Measurements from ENCODE around the gene C21orf91. TPM values are rescaled to one million over a fixed set of nuclear protein-coding genes. Genes with fewer than 3 reads are reported as not detected.
A peak's percentile ranks its signal among the peaks of the same experiment; 100 is the strongest.
"Not testable (repeated sequence)": the region's sequence is repeated elsewhere in the genome, so short reads cannot be mapped to it uniquely, and the experiment has no call there.

C21orf91 gene
- total RNA-seq, 2 donors from 2014 or later, result 23.2 to 26.1 TPM

GRCh38 chr21:17777072-17777765 lies 41.9 kb downstream of the C21orf91 start:
- ATAC-seq (replicated peaks), result peak; percentile 60
- Mint-ChIP-seq H3K27ac (peak overlapping the region; percentile 2), H3K9me3 (peaks cover 11% of the 10 kb centered on the region), H3K4me1 (peaks cover 45% of the 10 kb centered on the region), H3K4me3 (peak overlapping the region; percentile 59), H3K27me3 (no peaks in the 10 kb centered on the region), H3K36me3 (ENCODE audit: low read depth) (peaks cover 6% of the 10 kb centered on the region)

GRCh38 chr21:17775431-17776126 lies 43.6 kb downstream of the C21orf91 start:
- peak overlapping the region; percentile 4 for H3K27ac Mint-ChIP-seq
- H3K9me3 Mint-ChIP-seq, result peaks cover 15% of the 10 kb centered on the region
- H3K27me3 Mint-ChIP-seq, result no peaks in the 10 kb centered on the region
- H3K4me1 Mint-ChIP-seq, result peaks cover 29% of the 10 kb centered on the region
- H3K36me3 Mint-ChIP-seq (ENCODE audit: low read depth), result peaks cover 6% of the 10 kb centered on the region
- ATAC-seq (replicated peaks), result peak; percentile 80
- peak overlapping the region; percentile 59 for H3K4me3 Mint-ChIP-seq

- Mint-ChIP-seq H3K4me3 (peak overlapping the region; percentile 59), H3K9me3 (peaks cover 15% of the 10 kb centered on the region), H3K4me1 (peaks cover 23% of the 10 kb centered on the region)
- not testable (repeated sequence) for H3K36me3 Mint-ChIP-seq (ENCODE audit: low read depth); H3K27me3 Mint-ChIP-seq; H3K27ac Mint-ChIP-seq; ATAC-seq (replicated peaks)
Observed at GRCh38 chr21:17775021-17775420, 44.1 kb downstream of the C21orf91 start.

GRCh38 chr21:17769447-17769845 lies 49.7 kb downstream of the C21orf91 start:
- Mint-ChIP-seq H3K4me3 (no peak overlapping the region), H3K27me3 (no peaks in the 10 kb centered on the region), H3K9me3 (peaks cover 14% of the 10 kb centered on the region), H3K27ac (no peak overlapping the region), H3K36me3 (ENCODE audit: low read depth) (peaks cover 4% of the 10 kb centered on the region), H3K4me1 (no peaks in the 10 kb centered on the region)
- ATAC-seq (replicated peaks), result no peak

DNA sequence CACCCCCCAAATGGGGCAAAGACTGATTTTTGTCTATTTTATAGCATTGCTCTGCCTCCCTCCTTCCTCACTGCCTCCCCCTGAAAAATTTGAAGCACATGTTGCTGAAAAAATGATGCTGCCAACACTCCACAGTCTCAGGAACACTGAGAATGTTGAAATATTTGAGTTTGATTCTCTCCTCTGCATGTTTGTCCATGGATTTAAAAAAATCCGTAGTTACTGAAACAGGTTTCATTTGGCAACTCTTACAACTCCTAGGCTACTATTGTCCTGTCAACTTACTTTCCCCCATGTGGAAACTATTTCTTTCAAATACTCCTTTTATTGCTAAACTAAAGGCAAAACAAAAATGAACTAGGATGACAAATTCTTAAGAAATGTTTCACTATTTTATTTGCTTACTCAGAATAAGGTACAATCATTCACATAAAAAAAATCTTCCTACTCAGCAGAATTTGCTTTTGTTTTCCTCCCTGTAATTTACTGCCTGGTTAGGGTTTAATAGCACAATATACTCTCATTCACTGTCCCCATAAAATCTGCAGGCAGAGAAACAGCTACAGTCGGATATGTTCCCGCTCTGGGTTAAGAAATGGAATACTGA lies 50.2 kb downstream of the C21orf91 start:
- no peaks in the 10 kb centered on the region for H3K36me3 Mint-ChIP-seq (ENCODE audit: low read depth)
- ATAC-seq (replicated peaks), result no peak
- no peak overlapping the region for H3K4me3 Mint-ChIP-seq
- H3K9me3 Mint-ChIP-seq, result peaks cover 10% of the 10 kb centered on the region
- no peak overlapping the region for H3K27ac Mint-ChIP-seq
- no peaks in the 10 kb centered on the region for H3K27me3 Mint-ChIP-seq
- H3K4me1 Mint-ChIP-seq, result no peaks in the 10 kb centered on the region

DNA sequence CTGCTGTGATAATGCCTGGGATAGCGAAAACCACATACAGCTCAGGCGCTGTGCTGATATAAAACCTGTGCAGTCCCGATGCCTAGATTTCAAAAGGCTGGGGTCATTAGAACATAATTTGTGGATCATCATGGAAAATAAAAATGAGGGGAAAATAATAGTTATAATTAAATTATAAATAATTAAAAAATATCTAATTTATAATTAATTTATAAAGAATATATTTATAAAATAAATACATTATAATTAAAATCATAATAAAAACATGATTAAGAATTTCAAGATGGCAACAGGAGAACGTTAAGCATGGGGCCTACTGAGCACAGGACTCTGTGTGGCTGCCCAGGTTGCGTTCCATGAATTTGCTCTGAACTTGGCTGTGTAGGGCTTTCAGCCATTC lies 53.9 kb downstream of the C21orf91 start:
- Mint-ChIP-seq H3K27me3 (no peaks in the 10 kb centered on the region), H3K9me3 (no peaks in the 10 kb centered on the region), H3K4me3 (no peak overlapping the region), H3K4me1 (no peaks in the 10 kb centered on the region), H3K36me3 (ENCODE audit: low read depth) (no peaks in the 10 kb centered on the region), H3K27ac (no peak overlapping the region)
- ATAC-seq (replicated peaks), result no peak

DNA sequence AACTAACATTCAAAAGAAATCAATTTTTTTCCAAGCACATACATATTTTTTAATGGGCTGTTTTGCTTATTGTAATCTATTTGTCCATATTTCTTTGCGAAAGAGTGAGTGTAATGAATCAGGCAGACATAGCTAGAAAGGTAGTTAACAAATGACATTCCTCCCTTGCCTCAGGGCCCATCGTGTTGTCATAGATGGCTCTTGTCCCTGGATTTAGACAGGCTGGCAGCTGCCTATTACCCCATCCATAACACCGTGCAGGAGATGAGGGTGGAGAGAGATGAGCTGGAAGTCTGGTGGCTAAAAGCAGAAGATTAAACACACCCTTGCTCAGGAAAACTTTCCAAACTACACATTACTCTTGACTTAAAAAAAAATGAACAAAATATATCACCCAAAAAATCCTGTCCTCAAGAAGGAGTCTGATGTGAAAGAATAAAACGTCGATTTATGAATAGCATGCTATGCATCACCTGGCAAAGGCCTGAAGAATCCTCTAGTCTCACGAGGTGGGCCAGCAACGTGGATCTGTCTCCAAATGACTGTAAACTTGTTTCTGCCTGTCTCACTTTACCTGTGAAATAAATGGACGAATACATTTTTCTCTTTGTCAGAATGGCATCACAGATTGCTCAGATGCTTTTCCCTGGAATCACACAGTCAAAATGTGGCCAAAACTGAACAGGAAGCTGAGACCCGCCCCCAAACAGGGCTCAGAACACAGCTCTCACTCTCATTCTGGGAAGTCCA lies 55.7 kb downstream of the C21orf91 start:
- no peaks in the 10 kb centered on the region for H3K36me3 Mint-ChIP-seq (ENCODE audit: low read depth)
- H3K4me1 Mint-ChIP-seq, result no peaks in the 10 kb centered on the region
- H3K27ac Mint-ChIP-seq, result no peak overlapping the region
- H3K27me3 Mint-ChIP-seq, result no peaks in the 10 kb centered on the region
- no peaks in the 10 kb centered on the region for H3K9me3 Mint-ChIP-seq
- ATAC-seq (replicated peaks), result no peak
- H3K4me3 Mint-ChIP-seq, result no peak overlapping the region

DNA sequence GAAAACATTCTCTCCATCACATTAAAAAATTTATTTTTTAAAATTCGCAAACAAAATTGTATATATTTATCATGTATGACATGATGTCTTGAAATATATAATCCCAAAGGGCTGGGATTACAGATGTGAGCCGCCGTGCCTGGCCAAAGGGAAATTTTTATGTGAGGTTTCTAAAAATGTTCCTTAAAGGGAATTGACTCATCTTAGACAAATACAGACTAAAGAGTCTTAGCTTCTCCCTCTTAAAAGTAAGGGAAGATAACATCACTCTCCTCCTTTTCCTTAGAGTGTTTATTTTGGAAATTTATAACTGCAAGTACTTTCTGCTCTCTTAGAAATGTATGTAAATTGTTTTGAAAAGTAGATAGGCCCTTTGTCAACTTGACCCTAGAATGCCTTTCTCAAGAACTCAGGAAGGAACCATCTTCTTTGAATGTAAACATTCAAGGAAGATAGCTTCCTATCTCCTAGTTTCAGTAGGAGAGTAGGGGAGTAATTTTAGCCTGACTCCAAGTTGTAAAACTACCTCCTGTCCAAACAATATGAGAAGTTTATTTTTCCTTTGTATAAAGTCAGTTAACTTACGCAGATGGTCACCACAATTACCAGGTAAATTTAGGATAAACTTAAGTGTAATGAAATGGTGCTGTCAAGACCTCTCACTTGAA lies 59.5 kb downstream of the C21orf91 start:
- H3K36me3 Mint-ChIP-seq (ENCODE audit: low read depth), result no peaks in the 10 kb centered on the region
- H3K27ac Mint-ChIP-seq, result no peak overlapping the region
- H3K27me3 Mint-ChIP-seq, result no peaks in the 10 kb centered on the region
- no peaks in the 10 kb centered on the region for H3K9me3 Mint-ChIP-seq
- no peaks in the 10 kb centered on the region for H3K4me1 Mint-ChIP-seq
- no peak for ATAC-seq (replicated peaks)
- no peak overlapping the region for H3K4me3 Mint-ChIP-seq

GRCh38 chr21:17758683-17759082 lies 60.5 kb downstream of the C21orf91 start:
- H3K4me1 Mint-ChIP-seq, result no peaks in the 10 kb centered on the region
- no peak overlapping the region for H3K4me3 Mint-ChIP-seq
- H3K27ac Mint-ChIP-seq, result no peak overlapping the region
- no peaks in the 10 kb centered on the region for H3K36me3 Mint-ChIP-seq (ENCODE audit: low read depth)
- no peak for ATAC-seq (replicated peaks)
- no peaks in the 10 kb centered on the region for H3K9me3 Mint-ChIP-seq
- H3K27me3 Mint-ChIP-seq, result no peaks in the 10 kb centered on the region

- Mint-ChIP-seq H3K4me1 (no peaks in the 10 kb centered on the region), H3K27ac (no peak overlapping the region), H3K36me3 (ENCODE audit: low read depth) (no peaks in the 10 kb centered on the region), H3K9me3 (no peaks in the 10 kb centered on the region), H3K27me3 (no peaks in the 10 kb centered on the region), H3K4me3 (no peak overlapping the region)
- no peak for ATAC-seq (replicated peaks)
Observed at GRCh38 chr21:17757671-17758070, 61.5 kb downstream of the C21orf91 start.

GRCh38 chr21:17753736-17754135 lies 65.4 kb downstream of the C21orf91 start:
- no peaks in the 10 kb centered on the region for H3K27me3 Mint-ChIP-seq
- peaks cover 5% of the 10 kb centered on the region for H3K9me3 Mint-ChIP-seq
- no peak overlapping the region for H3K4me3 Mint-ChIP-seq
- H3K36me3 Mint-ChIP-seq (ENCODE audit: low read depth), result no peaks in the 10 kb centered on the region
- no peak overlapping the region for H3K27ac Mint-ChIP-seq
- no peak for ATAC-seq (replicated peaks)
- peaks cover 4% of the 10 kb centered on the region for H3K4me1 Mint-ChIP-seq

- no peak overlapping the region for H3K4me3 Mint-ChIP-seq
- peaks cover 5% of the 10 kb centered on the region for H3K9me3 Mint-ChIP-seq
- no peaks in the 10 kb centered on the region for H3K27me3 Mint-ChIP-seq
- H3K27ac Mint-ChIP-seq, result no peak overlapping the region
- peaks cover 4% of the 10 kb centered on the region for H3K4me1 Mint-ChIP-seq
- ATAC-seq (replicated peaks), result no peak
- H3K36me3 Mint-ChIP-seq (ENCODE audit: low read depth), result no peaks in the 10 kb centered on the region
Observed at GRCh38 chr21:17752171-17752570, 67.0 kb downstream of the C21orf91 start.

- Mint-ChIP-seq H3K4me3 (no peak overlapping the region), H3K36me3 (ENCODE audit: low read depth) (no peaks in the 10 kb centered on the region), H3K27me3 (no peaks in the 10 kb centered on the region), H3K4me1 (no peaks in the 10 kb centered on the region), H3K9me3 (no peaks in the 10 kb centered on the region), H3K27ac (no peak overlapping the region)
- peak; percentile 52 for ATAC-seq (replicated peaks)
Observed at GRCh38 chr21:17746920-17747319, 72.2 kb downstream of the C21orf91 start.

DNA sequence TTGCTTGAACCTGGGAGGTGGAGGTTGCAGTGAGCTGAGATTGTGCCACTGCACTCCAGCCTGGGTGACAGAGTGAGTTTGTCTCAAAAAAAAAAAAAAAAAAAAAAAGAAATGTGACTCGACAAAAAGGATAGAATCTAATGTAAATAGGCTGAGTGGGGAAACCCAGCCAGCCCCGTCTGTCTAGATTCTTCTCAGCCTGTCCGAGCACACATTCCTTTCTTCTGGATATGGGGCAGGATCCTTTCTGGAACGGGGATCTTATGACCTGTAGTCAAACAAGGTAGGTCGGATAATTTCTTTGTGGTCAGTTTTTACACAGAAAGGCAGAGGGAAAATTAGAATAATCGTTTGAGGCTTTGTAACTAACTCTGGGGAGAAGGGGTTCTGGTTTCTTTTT lies 74.1 kb downstream of the C21orf91 start:
- Mint-ChIP-seq H3K4me1 (peaks cover 6% of the 10 kb centered on the region), H3K4me3 (no peak overlapping the region), H3K27me3 (no peaks in the 10 kb centered on the region), H3K9me3 (no peaks in the 10 kb centered on the region), H3K36me3 (ENCODE audit: low read depth) (no peaks in the 10 kb centered on the region), H3K27ac (no peak overlapping the region)
- ATAC-seq (replicated peaks), result no peak
